B cell (primary cell): ENCODE results near the gene MAML3.

Source experiments
- EZH2 ChIP-seq: IDR thresholded peaks from 2 replicates; pipeline ENCODE4 v1.6.1; 2012; ENCODE audit warnings: borderline replicate concordance, low read depth, mild to moderate bottlenecking, moderate library complexity, low read length; ENCODE audit not compliant: insufficient read depth, poor library complexity, severe bottlenecking
- TF ChIP-seq, protein P1 (sequence below): fragments of 200-600 bp; IDR thresholded peaks from one replicate; pipeline ENCODE4 v1.8.0; 2022; ENCODE audit warnings: antibody characterized with exemption, mild to moderate bottlenecking

DNA sequence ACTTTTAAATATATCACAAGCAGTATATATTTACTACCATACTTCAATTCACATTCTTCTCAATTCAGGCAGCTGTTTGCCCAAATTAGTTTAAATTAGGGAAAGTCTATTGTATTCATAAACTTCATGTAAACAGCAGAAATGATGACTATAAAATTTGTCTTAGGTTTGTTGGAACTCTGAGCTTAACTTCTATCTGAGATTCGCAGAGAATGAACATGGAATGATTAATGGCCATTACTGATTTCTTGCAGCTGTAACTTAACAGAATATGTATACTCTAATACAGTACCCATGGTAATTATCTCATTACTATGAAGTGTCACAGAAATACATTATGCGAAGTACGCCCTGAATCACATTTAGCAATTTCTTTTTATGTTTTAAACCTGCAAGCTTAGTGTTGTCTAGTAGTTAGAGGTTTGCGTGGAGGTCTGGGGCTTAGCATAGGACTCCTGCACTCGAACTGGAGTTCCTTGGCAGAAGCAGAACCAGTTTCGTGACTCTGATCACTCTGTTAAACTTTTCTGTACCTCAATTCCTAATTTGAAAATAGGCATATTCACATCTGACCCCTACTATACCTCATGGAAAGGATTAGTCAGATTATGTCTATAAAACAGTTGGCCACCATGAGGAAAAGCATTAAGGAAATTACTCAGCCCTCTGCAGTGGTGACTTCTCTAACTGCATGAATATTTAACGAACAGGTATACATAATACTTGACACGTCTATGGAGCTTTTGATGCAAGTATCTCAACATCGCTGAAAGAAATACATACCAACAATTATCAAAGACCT is 245.1 kb downstream of the MAML3 start:
- TF ChIP-seq, protein P1, sequence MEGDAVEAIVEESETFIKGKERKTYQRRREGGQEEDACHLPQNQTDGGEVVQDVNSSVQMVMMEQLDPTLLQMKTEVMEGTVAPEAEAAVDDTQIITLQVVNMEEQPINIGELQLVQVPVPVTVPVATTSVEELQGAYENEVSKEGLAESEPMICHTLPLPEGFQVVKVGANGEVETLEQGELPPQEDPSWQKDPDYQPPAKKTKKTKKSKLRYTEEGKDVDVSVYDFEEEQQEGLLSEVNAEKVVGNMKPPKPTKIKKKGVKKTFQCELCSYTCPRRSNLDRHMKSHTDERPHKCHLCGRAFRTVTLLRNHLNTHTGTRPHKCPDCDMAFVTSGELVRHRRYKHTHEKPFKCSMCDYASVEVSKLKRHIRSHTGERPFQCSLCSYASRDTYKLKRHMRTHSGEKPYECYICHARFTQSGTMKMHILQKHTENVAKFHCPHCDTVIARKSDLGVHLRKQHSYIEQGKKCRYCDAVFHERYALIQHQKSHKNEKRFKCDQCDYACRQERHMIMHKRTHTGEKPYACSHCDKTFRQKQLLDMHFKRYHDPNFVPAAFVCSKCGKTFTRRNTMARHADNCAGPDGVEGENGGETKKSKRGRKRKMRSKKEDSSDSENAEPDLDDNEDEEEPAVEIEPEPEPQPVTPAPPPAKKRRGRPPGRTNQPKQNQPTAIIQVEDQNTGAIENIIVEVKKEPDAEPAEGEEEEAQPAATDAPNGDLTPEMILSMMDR = no peak
- TF ChIP-seq EZH2 = no peak
